Mucosa of rectum (tissue), 2 donors: ENCODE data around the gene ITIH3.

Experiments
- H3K27ac ChIP-seq, 2 donors: one replicate each; pipeline ENCODE4 v1.7.0; 2013; ENCODE audit warnings: inconsistent platforms in 2 of 2, low read depth in 2 of 2, low read length in 2 of 2
- H3K27me3 ChIP-seq, 2 donors: one replicate each; pipeline ENCODE4 v1.7.0; 2013; ENCODE audit warnings: low read length in 2 of 2; ENCODE audit not compliant: control insufficient read depth in 2 of 2, insufficient read depth in 2 of 2
- H3K36me3 ChIP-seq, 2 donors: one replicate each; pipeline ENCODE4 v1.7.0; 2013; ENCODE audit warnings: low read length in 2 of 2; ENCODE audit not compliant: control insufficient read depth in 2 of 2, insufficient read depth in 2 of 2
- H3K4me1 ChIP-seq, 2 donors: one replicate each; pipeline ENCODE4 v1.7.0; 2013; ENCODE audit warnings: low read length in 2 of 2, mild to moderate bottlenecking in 1 of 2; ENCODE audit not compliant: control insufficient read depth in 2 of 2, insufficient read depth in 2 of 2
- H3K4me3 ChIP-seq, 2 donors: one replicate each; pipeline ENCODE4 v1.7.0; 2013; ENCODE audit warnings: low read length in 2 of 2
- H3K9ac ChIP-seq, 2 donors: one replicate each; pipeline ENCODE4 v1.7.0; 2013; ENCODE audit warnings: low read length in 2 of 2, low read depth in 1 of 2, mild to moderate bottlenecking in 1 of 2
- H3K9me3 ChIP-seq, 2 donors: one replicate each; pipeline ENCODE4 v1.7.0; 2013; ENCODE audit warnings: low read length in 2 of 2; ENCODE audit not compliant: control insufficient read depth in 2 of 2
- donor health status: healthy.
- donor health status: Normal muscosa, but diverticular disease.

The ITIH3 gene

GRCh38 chr3:52795298-52795900, 803 bp downstream of the ITIH3 start:
- Histone ChIP-seq H3K9ac (no peak overlapping the region), H3K4me3 (no peak overlapping the region), H3K27me3 (no peaks in the 10 kb centered on the region), H3K27ac (no peak overlapping the region), H3K36me3 (no peaks in the 10 kb centered on the region), H3K4me1 (peaks cover 0 to 2% of the 10 kb centered on the region in 2 donors), H3K9me3 (no peaks in the 10 kb centered on the region)

GRCh38 chr3:52796411-52796810, 1.8 kb downstream of the ITIH3 start:
- no peaks in the 10 kb centered on the region for H3K27me3 ChIP-seq

GRCh38 chr3:52798376-52798977, 3.9 kb downstream of the ITIH3 start:
- Histone ChIP-seq H3K4me1 (peaks cover 0 to 2% of the 10 kb centered on the region in 2 donors), H3K27me3 (no peaks in the 10 kb centered on the region), H3K4me3 (no peak overlapping the region), H3K9me3 (no peaks in the 10 kb centered on the region), H3K9ac (no peak overlapping the region), H3K27ac (no peak overlapping the region), H3K36me3 (no peaks in the 10 kb centered on the region)

More at GRCh38 chr3:52796411-52796810, 1.8 kb downstream of the ITIH3 start:
- Histone ChIP-seq H3K27ac (no peak overlapping the region), H3K4me1 (peaks cover 0 to 2% of the 10 kb centered on the region in 2 donors), H3K4me3 (no peak overlapping the region), H3K36me3 (no peaks in the 10 kb centered on the region), H3K9ac (no peak overlapping the region), H3K9me3 (no peaks in the 10 kb centered on the region)

GRCh38 chr3:52798978-52799476, 4.4 kb downstream of the ITIH3 start:
- Histone ChIP-seq H3K9ac (no peak overlapping the region), H3K27ac (no peak overlapping the region), H3K4me3 (no peak overlapping the region), H3K4me1 (peaks cover 0 to 2% of the 10 kb centered on the region in 2 donors), H3K9me3 (no peaks in the 10 kb centered on the region), H3K27me3 (no peaks in the 10 kb centered on the region), H3K36me3 (no peaks in the 10 kb centered on the region)

GRCh38 chr3:52800079-52800478, 5.5 kb downstream of the ITIH3 start:
- Histone ChIP-seq H3K9ac (no peak overlapping the region), H3K4me1 (no peaks in the 10 kb centered on the region), H3K27ac (no peak overlapping the region), H3K4me3 (no peak overlapping the region), H3K9me3 (no peaks in the 10 kb centered on the region), H3K36me3 (no peaks in the 10 kb centered on the region), H3K27me3 (no peaks in the 10 kb centered on the region)

GRCh38 chr3:52801839-52802238, 7.2 kb downstream of the ITIH3 start:
- Histone ChIP-seq H3K27me3 (no peaks in the 10 kb centered on the region), H3K9me3 (no peaks in the 10 kb centered on the region), H3K27ac (no peak overlapping the region), H3K36me3 (no peaks in the 10 kb centered on the region), H3K4me1 (no peaks in the 10 kb centered on the region), H3K4me3 (no peak overlapping the region), H3K9ac (no peak overlapping the region)

GRCh38 chr3:52805270-52806039, 10.9 kb downstream of the ITIH3 start:
- Histone ChIP-seq H3K27me3 (no peaks in the 10 kb centered on the region), H3K4me3 (no peak overlapping the region), H3K36me3 (no peaks in the 10 kb centered on the region)

GRCh38 chr3:52809149-52809548, 14.6 kb downstream of the ITIH3 start:
- Histone ChIP-seq H3K4me3 (no peak overlapping the region), H3K27me3 (no peaks in the 10 kb centered on the region), H3K36me3 (no peaks in the 10 kb centered on the region), H3K27ac (no peak overlapping the region), H3K9me3 (no peaks in the 10 kb centered on the region), H3K4me1 (no peaks in the 10 kb centered on the region), H3K9ac (no peak overlapping the region)

More at GRCh38 chr3:52805270-52806039, 10.9 kb downstream of the ITIH3 start:
- no peak overlapping the region for H3K9ac ChIP-seq
- H3K9me3 ChIP-seq = no peaks in the 10 kb centered on the region
- no peaks in the 10 kb centered on the region for H3K4me1 ChIP-seq
- H3K27ac ChIP-seq = no peak overlapping the region

- Histone ChIP-seq H3K9me3 (no peaks in the 10 kb centered on the region), H3K27ac (no peak overlapping the region)
These were observed 15.2 kb downstream of the ITIH3 start for GRCh38 chr3:52809662-52810377.

GRCh38 chr3:52810923-52811322, 16.3 kb downstream of the ITIH3 start:
- Histone ChIP-seq H3K4me3 (no peak overlapping the region), H3K27ac (no peak overlapping the region), H3K27me3 (no peaks in the 10 kb centered on the region), H3K36me3 (no peaks in the 10 kb centered on the region), H3K4me1 (no peaks in the 10 kb centered on the region), H3K9ac (no peak overlapping the region), H3K9me3 (no peaks in the 10 kb centered on the region)

More at GRCh38 chr3:52809662-52810377, 15.2 kb downstream of the ITIH3 start:
- Histone ChIP-seq H3K9ac (no peak overlapping the region), H3K4me3 (no peak overlapping the region), H3K4me1 (no peaks in the 10 kb centered on the region), H3K27me3 (no peaks in the 10 kb centered on the region), H3K36me3 (no peaks in the 10 kb centered on the region)
